H1 (cell line): ENCODE data around the gene TTLL5. TPM values are rescaled to one million over a fixed set of nuclear protein-coding genes. Genes with fewer than 3 reads are reported as not detected.

ENCODE experiments used
- CHD7 ChIP-seq: fragments of 300-600 bp; sonication (generic); IDR thresholded peaks from 2 replicates; pipeline ENCODE4 v1.7.1; 2012; ENCODE audit warnings: low read length, moderate library complexity, mild to moderate bottlenecking, inconsistent platforms; ENCODE audit not compliant: insufficient replicate concordance
- polyA plus RNA-seq, 7 experiments: library from polyadenylated mRNA; depleted of rRNA in 3 of 7; stranded (reverse) in 5 of 7; unstranded in 2 of 7; fragments of >200 nt in 5 of 7; fragments of 200-250 nt in 2 of 7; gene quantifications; 1 replicate in 5 of 7; 2 replicates in 1 of 7; 4 replicates in 1 of 7; pipeline versions ENCODE4 v1.2.1 to v1.2.3, GENCODE V29; 2011 to 2013; ENCODE audit warnings: missing spikeins in 2 of 7, mixed read lengths in 2 of 7
- total RNA-seq: library from RNA; stranded (reverse); fragmentation: NEBNext Ultra II Directional; extraction: Animal tissue kit (Norgen Biotek cat#: 25700); gene quantifications from 2 replicates; pipeline ENCODE4 v1.2.1, GENCODE V29; 2021

The TTLL5 gene
- total and polyA plus RNA-seq, 2 of the 8 experiments (the other 6 are each of a cell fraction or from before 2014, with no cell fraction given) = 16.1 to 45.9 TPM

GRCh38 chr14:75736845-75737485, 75.9 kb downstream of the TTLL5 start (continued):
- no peak for TF ChIP-seq CHD7
